Measurements from ENCODE around the gene COL2A1.
A peak's percentile ranks its signal among the peaks of the same experiment; 100 is the strongest.

COL2A1 gene

DNA sequence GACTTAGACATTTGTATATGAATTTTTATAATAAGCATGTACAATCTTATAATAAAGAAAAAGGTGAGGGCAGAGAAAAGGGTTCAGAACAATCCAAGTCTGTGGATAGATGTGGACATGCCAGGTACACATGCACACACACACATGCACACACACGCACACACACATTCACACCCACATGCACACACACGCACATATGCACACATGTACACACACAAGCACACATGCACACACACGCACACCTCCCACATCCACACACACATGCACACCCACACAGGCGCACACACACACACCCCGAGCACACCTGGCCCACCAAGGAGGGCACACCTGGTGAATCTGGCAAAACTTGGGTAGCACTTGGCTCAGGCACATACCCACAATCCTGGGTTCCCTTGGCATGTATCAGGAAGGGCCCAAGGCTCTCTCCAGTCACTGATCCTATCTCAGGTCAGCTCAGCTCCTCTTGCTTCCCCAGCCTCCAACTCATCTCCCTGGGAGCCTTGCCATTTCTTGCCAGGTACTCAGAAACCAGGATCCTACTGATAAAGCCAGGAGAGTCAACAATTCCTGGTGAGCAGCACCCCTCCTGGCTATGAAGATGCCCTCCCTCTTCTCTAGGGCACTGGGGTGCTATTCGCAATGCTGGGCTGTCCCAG, 59.5 kb downstream of the COL2A1 start:
- no peak for DNase-seq (ENCODE audit: low read depth)

DNA sequence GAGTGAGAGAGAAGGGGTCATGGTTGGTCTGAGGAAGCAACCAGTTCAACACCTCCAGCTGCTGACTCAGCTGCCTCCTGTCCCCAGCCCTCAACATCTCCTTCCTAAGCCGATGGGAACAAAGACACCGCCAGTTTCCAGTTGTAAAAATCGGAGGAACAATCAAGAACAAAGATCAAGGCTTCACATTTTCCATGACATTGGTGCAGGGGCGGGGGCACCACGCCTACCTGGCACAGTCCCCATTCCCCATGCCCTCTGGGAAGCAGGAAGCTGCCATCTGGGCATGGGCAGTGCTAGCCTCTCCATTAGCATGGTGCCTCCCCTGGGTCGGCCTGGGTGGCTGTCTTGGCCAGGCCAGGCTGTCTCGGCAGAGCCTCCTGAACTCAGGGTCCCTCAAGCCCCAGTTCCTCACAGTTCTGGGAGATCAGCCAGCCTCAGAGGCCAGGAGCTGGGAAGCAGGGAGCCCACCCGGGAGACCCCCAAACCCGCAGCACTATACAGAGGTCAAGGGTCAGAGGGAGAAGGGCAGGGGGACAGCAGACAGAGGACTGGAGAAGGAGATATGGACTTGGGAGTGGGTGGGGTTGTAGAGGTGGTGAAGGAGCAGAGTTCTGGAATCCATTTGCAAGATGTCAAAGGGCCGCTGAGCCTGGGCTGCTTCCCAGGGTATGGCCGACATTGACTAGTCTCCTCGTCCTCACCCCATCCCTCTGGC, 60.5 kb downstream of the COL2A1 start:
- DNase-seq (ENCODE audit: low read depth) = no peak

DNA sequence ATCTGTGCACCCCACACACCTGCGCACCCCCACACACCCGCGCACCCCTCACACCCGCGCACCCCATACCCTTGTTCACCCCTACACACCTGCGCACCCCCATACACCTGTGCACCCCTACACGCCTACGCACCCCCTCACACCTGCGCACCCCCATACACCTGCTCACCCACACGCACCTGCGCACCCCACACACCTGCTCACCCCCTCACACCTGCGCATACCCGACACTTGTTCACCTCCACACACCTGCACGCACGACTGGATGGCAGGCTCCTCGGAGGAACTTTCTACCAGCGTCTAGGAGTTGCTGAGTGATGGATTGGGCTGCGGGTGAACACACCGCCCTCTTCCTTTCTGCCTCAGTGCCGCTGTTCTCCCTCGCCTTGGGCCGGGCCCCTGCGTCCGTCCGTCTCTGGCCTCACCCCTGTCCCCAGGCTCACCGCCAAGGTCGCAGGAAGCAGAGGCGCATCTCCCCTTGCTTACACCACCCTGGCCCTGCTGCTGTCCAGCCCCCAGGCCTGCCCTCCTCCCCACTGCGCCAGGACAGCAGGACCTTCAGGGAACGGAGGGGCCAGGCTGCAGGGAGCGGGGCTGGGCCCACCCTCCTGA, 61.6 kb downstream of the COL2A1 start:
- DNase-seq (ENCODE audit: low read depth) = no peak

DNA sequence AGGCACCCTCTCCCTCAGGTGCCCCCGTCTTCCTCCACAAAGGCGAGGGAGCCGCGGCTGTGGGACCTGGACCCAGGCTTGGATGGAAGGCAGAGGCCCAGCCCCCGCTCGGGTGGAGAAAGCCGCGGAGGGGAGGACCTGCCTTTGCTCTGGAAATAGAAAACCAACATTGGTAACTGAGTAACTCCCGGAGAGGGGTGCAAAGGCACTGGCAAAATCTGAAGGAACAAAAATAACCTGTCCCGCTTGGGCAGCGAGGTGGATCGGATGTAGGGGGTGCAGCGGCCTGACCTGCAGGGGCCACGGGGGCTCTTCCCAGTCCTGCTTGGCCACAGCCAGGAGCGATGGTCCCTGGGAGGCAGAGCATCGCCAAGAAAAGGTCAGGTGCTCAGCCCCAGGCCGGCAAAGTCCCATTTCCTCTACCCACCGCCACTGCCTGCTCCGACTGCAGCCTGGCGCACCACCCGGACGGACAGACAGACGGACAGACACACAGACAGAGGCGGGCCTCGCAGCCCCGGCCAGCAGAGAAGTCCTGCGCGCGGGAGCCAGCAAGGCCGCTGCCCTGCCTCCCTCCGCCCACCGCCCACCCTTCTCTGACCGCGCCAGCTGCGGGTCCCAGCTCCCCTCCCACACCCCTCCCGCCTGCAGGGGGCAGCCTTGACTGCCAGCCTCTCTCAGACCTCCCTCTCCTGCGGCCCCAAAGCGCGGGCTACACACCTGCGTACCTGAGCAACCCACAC, 62.2 kb downstream of the COL2A1 start:
- DNase-seq (ENCODE audit: low read depth) = no peak

DNA sequence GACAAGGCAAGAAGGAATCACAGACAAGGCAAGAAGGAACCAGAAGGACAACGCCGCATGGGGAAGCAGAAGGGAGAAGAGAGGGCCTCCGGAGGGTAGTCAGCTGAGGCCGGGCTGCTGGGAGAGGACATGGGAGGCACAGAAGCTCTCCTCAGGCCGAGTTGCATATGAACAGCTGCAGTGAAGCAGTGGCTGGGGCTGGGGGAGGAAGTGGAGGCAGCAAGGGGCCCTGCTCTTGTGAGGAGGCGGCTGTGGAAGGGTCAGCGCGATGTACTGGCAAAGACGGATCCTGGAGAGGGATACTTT, 62.8 kb downstream of the COL2A1 start:
- no peak for DNase-seq (ENCODE audit: low read depth)

DNA sequence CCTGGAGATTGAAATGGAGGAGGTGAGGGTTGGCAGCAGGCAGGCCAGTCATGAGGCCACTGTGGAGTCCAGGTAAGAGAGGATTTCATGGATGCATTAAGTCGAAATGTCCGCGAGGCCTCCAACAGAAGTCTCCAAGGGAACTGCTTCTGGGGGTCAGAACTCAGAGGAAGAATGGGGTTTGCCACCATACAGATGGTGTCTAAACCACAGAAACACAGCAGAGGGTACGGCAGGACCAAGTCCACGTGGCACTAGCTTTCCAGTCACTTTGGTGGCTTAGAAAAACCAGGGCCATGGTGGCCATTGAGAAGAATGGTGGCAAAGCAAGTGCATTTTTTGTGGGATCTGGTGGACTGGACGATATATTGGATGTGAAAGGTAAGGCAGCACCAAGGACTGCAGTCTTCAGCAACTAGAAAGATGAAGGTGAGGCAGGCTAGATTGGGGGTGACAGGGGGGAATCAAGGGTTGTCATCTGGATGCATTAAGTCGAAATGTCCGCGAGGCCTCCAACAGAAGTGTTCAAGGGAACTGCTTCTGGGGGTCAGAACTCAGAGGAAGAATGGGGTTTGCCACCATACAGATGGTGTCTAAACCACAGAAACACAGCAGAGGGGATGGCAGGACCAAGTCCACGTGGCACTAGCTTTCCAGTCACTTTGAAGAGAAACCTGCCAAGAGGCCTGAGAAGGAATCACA, 63.4 kb downstream of the COL2A1 start:
- DNase-seq (ENCODE audit: low read depth) = no peak

DNA sequence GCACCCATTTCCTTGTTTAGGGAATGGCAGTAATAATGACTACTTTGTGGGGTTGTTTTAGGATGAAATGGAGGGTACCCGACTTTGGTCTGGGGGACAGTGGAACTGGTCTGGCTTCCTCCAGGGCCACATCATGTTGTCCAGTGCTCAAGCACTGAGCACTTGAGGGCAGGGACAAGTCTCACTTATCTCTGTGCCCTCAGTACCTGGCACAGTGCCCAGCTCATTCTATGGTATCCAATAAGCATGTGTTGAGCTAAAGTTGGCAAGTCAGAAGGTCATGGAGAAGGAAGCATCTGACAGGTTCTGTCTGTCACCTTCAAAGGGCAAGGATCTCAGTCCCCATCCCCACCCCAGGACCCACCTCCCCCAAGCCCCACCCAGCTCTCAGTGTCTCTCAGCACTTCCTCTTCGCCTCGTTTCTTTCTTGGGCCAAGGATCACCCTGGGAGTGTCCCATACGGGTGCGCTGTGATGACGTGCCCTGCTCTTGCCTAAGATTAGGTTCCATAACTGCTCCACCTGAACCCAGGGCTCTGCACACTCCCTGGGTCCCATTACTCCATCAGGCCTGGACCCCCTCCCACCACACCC, 65.2 kb downstream of the COL2A1 start:
- DNase-seq (ENCODE audit: low read depth) = no peak

DNA sequence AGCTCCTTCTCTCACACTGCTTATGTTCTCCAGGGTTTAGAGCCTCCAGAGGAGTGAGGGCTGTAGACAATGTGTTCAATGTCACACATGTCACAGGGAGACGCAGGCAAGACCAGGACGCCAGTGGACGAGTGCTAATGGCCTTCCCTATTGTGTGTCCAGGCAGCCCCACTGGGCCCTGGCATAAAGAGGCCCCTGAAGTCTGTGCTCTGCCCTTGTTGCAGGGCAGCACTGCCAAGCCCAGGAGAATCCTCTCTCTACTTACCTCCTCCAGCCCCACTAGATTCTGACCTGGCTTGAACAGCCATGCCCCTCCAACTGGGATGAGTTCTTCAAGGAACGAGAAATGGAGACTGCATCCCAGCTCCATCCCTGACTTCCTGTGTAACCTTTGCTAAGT, 65.7 kb downstream of the COL2A1 start:
- no peak for DNase-seq (ENCODE audit: low read depth)

DNA sequence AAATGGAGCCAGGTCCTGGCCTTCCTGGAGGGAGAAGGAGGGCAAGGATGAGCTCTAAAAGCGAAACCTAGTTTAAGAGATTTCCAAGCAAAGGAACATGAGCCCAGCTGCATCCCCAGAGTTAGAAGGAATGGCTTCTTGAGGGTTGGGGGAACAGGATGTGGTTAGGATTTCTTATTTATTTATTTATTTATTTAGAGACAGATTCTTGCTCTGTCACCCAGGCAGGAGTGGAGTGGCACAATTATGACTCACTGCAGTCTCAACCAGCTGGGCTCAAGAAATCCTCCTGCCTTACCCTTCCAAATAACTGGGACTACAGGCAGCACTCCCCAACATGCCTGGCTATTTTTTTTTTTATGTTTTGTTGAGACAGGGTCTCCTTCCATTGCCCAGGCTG, 66.2 kb downstream of the COL2A1 start:
- peak; percentile 63 for DNase-seq (ENCODE audit: low read depth)

DNA sequence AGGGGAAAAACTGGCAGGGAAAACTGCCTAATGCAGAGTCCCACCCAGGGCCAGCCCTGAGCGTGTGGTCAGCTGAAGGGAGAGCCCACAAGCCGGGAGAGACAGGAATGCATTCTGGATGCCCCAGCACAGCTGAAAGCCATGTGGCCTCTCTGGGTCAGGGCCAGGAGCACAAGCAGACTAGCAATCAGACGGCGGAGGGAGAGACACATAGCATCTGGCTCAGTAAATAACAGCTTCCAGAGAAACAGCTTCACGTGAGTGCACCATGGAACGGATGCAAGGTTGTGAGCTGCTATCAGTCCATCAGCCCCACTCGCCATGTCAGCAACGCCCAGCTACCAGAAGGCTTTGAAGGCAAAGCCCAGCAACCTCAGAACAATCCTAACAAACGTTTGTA, 69.1 kb downstream of the COL2A1 start:
- DNase-seq (ENCODE audit: low read depth) = peak; percentile 22

DNA sequence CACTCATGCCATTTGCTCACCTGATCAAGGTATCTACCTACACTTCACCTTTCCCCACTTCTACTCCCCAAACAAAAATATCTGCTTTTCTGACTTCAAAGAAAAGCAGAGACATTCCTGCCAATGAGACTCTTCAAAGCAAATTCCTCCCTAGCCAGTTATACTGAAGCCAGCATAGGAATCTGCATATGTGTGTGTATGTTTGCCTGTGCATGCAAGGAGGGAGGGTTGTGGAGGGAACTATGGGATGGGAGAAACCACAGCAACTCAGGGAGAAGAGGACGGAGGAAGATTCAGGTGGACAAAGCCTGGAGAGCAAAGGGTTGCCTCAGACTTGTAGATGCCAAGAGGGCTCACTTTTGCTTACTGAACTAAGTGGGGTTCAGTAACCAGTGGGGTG, 73.1 kb downstream of the COL2A1 start:
- DNase-seq (ENCODE audit: low read depth) = no peak

DNA sequence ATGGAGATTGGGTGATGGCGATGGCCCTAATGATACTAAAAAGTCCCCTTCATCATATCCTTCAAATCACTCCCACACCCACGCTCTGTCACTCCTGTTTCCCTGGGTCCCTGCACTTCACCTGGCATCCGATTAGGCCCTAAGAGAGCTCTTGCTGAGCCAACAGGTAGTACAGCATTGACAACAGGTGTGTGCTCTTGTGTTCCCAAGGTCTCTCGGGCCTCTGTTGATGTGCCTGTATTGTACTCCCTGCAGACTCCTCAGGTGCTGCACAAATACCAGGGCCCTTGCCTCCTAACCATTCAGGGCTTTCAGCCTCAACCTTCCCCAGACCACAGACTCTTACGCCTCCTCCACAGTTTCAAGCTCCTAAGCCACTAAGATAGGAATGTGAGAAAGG, 73.6 kb downstream of the COL2A1 start:
- DNase-seq (ENCODE audit: low read depth) = no peak

DNA sequence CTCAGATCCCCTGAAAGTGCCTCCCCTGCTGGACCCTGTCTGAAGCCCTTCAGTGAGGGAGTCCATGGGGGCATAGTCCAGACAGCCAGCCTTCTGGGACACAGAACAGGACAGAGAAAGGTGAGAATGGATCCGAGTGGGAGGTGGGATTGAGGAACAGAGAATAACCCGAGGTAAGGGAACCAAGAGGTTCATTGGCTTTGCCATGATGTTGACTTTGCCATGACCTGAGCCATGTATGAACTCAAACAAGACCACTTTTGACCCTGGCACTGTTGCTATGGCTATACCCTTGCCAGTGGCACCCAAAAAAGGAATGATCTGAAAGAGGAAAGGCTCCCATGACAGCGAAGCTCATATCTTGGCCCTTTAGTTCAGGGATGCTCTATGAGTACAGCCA, 76.9 kb downstream of the COL2A1 start:
- DNase-seq (ENCODE audit: low read depth) = no peak
